ENCODE measurements around the gene SP140.

- TF ChIP-seq CTCF (IDR thresholded peaks at IDR 0.05) (no peak), POLR2AphosphoS5 (IDR thresholded peaks at IDR 0.05; ENCODE audit: low read depth, low read length) (no peak), TCF7L2 (IDR thresholded peaks at IDR 0.05; ENCODE audit: low read depth, low read length) (no peak), REST (IDR thresholded peaks at IDR 0.05; ENCODE audit: insufficient read depth in 1 of 2, low read depth in 2 of 2, low read length in 1 of 2) (no peak)
Measured at GRCh38 chr2:230203110-230203676, 22.3 kb upstream of the SP140 start.
